Endometrial microvascular endothelial cells (primary cell): Measurements from ENCODE around the gene LPAR3. TPM values are rescaled to one million over a fixed set of nuclear protein-coding genes. Genes with fewer than 3 reads are reported as not detected.

Experiments used
- in situ Hi-C: cut with HindIII; loops from 2 replicates; pipeline ENCODE4 v1.10.0; 2017; ENCODE audit warnings: low sequenced_read_pairs, low pct_unique_long_range_greater_than_20kb; ENCODE audit errors: inconsistent ontology term
- total RNA-seq: library from RNA; depleted of rRNA; stranded (reverse); fragments of >200 nt; gene quantifications from one replicate; pipeline ENCODE4 v1.2.3, GENCODE V29; 2015; ENCODE audit errors: inconsistent ontology term

Gene LPAR3, protein sequence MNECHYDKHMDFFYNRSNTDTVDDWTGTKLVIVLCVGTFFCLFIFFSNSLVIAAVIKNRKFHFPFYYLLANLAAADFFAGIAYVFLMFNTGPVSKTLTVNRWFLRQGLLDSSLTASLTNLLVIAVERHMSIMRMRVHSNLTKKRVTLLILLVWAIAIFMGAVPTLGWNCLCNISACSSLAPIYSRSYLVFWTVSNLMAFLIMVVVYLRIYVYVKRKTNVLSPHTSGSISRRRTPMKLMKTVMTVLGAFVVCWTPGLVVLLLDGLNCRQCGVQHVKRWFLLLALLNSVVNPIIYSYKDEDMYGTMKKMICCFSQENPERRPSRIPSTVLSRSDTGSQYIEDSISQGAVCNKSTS
- not detected for total RNA-seq

DNA sequence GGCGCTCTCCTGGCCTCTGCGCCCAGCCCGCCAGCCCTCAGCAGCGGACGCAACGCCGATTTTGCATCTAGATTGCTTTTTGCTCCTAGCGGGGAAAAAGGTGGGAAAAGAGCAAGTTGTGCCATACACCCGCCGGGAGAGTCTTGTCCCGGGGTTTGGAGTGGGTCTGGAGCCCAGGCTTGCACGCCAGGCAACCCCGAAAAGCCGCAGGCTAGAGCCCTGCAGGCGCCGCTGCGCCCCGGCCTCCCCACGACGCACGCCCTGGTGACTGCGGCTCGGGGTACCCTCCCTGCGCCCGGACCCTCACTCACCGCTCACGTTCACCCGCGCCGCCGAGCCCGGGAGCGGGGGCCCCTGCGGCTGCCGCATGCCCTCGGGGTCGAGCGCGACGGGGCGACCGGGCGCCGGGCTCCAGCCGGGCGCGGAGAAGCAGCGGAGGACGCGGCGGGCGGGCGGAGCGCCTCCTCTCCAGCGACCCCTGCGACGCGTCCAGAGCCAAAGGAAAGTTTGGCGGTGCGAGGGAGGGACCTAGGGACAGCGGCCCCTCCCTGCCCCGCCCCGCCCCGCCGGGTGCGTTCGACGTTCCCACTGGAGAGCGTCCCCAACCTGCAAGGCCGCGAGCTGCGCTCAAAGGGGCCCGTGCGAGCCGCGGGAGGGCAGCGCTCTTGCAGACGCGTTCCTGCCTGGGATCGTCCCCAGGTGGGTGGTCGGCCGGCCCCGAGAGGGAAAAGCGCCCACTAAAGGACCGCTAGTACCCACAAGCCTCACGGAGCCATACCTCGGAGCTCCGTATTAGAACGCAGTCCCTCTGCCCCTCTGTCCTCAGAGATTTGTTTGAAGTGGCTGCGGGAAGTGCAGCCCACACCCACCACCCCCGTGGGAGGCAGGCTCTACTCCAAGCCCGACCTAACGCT, at the start of gene LPAR3:
TSS of gene LPAR3 (minus strand) at position 502 of the 914 bp plus-strand sequence. CDS start 27,086 bp downstream, outside the sequence.
- in situ Hi-C loops = no loop called here

DNA sequence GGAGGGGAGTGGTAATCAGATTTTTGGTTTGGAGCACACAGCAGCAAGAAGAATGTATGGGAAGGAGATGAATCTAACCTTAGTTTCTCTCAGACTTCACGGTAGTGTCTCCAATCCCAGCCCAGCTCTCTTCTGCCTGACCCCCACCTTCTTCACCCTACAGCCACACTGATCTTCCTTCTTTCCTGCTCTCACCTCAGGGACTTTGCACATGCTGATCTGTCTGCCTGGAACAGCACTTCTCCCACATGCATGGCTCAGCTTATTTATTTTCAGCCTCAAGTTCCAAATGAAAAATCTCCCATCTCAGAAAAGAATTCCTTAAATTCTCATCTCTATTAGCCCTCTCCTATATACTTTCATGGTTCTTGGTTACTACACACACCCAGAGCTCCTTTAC, 48.8 kb upstream of the LPAR3 start:
- in situ Hi-C loops = no loop called here

DNA sequence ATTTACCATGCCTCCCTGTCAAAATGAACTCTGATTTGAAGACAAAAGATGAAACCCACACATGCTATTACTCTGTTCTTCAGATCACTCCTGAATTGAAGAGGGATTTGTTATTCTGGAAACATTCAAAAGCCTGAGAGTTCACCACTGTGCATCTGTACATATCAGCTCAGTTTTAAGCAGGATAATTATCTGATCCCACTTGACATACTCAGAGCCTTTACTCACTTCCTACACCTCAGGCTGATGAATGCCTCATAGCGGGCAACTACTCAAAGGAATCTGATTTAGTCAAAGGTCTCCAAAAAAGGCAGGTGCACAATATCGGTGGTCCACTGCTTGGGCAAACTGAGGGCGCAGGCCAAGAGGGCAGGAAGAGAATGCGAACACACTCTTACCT, 47.5 kb upstream of the LPAR3 start:
- in situ Hi-C loops = no loop called here

DNA sequence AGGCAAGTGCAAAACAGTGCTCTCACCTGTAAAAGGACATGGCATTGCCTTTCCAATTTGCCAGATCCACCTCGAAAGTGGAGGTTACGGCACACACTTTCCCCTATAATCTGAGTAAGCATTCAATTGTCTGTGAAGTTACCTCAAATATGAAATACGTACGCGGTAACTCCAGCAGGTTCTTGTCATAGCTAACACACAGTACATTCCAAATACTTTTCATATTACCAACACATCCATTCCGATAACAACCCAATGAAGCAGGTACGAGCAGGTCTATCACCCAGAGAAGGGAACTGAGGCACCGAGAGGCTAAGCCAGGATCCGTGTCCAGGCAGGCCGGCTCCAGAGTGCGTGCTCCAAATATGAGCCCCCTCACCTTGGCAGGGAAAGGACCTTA, 46.8 kb upstream of the LPAR3 start:
- in situ Hi-C loops = no loop called here

DNA sequence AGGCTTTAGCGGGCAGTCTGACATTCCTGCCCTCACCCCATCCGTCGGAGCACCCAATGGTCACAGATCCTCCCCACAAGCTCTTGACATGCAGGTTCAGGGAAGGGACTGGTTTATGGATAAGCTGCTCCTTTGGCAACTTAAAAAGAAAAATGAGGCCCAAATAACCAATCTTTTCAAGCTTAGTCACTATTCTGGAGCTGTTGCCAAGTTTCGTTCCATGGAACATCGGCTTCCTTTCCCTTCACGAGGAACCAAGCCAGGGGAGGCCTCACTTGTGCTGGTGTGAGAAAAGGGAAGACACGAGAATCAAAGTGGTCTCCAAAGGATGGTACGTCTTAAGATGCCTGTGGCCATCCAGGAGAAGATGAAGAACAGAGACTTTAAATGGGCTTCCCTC, 46.1 kb upstream of the LPAR3 start:
- in situ Hi-C loops = no loop called here

DNA sequence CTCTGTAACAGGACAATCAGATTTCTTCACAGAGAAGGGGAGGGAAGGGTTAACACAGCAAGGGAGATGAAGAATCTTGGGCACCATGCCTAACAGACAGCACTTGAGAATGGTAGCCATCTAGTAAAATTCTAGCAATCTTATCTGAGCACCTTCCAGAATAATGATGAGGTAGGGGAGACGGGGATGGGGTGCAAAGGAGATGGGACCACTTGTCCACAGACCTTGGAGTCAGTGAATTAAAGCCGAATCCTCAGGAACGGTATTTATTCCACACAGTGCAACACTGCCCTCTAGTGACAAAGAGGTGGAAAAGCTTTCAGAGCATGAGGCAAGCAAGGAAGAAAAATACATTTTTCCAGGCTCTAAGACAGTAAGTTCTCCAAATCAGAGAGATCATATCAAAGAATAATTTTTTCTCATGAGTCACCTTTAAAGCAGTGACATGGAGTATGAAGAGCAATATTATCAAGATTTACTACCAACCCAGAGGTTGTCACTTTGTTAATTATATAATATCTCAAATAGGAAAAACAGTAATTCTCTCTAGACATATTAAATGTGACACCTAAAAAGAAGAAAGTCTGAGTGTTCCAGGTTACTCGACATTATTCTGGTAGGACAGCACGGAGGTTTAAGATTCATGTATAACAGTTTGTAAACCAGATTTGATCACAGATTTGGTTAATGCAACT, 43.3 kb upstream of the LPAR3 start:
- in situ Hi-C loops = no loop called here

DNA sequence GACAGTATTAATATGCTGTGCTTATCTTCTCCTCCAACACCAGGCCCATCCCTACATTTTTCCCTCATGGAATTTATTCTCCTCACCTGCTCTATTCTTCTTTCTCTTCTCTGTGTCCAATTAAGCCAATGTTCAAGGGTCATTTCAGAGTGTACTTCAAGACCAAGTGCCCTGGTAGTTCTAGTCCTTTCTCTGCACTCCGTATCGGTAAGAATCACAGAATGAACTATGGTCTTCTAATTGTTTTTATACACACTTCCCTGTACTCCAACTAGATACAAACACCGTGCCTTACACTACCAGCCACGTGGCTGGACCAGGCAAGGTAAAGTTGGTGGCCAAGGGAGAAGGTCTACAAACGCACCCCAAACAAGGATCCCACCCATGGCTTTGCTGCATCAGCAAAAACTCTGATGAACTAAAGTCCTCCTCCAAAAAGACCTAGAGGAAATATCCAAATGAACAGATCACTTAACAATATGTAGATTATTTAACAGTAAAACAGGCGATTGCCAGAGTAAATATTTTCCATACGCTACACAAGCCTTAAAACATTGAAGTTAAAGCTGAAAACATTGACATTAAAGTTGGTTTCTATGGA, 40.1 kb upstream of the LPAR3 start:
- in situ Hi-C loops = no loop called here

DNA sequence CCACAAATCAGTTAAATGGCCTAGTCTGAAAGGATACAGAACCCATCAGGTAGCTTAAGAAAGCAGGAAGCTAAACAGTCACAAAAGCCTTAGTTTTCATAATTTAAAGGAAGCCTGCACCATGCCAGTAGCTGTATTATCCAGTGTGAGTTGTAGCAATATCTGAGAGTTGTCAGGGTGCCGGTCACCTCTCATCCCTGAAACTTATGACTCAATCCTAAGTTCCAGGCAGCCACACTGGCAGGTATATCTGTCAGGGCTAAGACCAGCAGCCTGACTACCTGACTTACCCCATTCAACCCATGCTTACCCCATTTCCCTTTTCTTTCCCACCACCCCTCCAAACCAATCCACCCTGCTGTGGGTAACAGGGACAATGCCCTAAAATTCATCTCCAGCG, 37.8 kb upstream of the LPAR3 start:
- in situ Hi-C loops = no loop called here

DNA sequence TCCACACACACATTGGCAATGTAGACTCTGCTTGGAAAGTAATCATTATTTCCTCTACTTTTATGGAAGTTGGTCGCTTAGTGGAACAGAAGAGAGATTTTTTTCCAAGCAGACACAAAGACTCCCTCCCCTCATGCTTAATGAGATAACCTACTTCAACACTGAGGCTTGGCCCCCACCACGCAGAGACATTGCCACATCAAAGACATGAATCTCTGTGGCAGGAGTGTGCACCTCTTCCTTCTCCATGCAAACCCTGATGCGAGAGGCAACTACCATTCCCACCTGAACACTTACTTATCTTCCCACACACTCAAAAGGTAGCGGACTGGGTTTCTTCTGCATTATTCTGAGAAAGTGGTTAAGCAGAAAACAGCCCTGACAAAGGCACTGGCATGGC, 37.3 kb upstream of the LPAR3 start:
- in situ Hi-C loops = no loop called here

DNA sequence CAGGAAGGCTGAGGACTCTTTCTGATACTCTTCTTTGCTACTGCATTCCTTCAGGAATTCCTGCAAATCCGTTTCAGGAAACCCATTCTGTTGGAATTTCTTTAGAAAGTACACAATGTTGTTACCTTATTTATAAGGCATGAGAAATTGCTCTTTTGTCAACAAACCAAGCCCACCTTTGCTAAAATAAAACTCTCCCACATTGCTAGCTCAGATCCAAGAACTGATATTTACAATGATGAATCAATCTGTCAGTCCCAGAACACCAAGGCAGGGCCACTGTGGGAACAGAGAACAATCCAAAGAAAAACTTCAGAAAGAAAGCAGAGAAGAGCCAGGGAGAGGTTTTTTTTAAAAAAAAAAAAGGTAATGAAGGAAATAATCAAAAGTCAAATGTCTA, 36.6 kb upstream of the LPAR3 start:
- in situ Hi-C loops = no loop called here

DNA sequence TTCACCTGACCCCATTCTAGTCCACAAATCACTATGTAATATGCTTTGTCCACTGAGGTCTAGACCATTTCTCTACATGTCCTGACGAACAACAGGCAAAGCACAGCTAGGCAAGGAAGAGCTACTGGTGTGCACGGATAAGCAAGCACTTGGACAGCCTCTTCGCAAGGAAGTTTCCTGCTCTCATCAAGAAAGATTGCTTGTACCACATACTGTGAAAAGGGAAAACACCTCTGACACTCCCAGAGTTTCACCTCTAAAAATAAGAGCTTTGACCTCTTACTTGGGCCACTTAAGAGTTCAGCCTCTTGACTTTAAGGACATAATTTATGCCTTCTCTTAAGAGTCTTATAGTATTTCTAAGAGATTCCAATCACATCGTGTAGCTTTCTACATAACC, 36.0 kb upstream of the LPAR3 start:
- in situ Hi-C loops = no loop called here

DNA sequence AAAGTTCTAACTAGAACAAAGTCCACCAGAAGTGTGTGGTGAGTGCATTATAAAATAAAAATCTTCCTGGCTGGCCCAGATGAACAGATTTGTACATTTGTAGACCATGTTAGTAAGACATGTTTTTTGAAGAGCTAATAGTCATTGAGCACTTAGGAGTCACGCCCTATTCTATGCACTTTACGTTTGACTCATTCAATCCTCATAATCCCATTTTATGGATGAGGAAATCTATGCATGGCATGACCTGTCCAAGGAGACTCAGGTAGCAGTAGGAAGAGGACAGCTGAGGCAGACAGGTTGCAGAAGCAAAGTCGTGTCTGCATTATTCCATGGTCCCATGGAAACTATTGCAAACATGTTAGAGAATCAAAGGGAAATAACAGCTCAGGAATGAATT, 30.3 kb upstream of the LPAR3 start:
- in situ Hi-C loops = no loop called here

DNA sequence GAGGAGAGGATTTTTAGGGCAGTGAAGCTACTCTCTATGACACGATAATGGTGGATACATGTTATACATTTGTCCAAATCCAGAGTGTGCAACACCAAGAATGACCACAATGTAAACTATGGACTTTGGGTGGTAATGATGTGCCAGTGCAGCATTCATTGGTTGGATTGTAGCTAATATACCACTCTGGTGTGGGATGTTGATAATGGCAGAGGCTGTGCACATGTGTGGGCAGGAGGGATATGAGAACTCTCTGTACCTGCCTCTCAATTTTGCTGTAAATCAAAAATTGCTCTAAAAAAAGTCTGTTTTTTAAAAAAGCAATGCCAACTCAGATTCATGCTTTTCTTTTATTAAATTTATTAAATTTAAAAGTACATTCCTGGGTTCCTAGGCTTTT, 27.2 kb upstream of the LPAR3 start:
- in situ Hi-C loops = no loop called here

DNA sequence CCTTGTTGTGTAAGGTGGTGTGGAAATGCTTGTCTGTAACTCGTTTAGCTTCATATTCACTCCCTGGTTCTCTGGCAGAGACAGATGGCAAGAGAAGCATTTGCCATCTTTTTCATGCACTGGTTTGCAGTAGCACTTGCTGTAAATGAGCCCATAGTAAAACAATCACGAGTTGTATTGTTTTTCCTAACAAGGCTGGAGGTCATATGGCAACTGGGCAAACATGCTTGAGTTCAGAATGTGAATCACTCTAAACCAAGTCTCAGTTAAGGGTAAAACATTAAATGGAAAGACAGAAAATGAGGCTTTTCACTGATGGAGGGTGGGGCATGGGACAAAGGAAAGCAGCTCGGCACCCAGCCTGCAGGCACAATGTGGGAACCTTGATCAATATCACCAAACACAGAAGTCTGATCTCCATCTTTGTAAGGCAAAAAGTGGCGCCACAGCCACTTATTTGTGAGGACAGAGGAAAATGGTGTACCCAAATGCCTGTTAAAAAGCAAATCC, 26.5 kb upstream of the LPAR3 start:
- in situ Hi-C loops = no loop called here

DNA sequence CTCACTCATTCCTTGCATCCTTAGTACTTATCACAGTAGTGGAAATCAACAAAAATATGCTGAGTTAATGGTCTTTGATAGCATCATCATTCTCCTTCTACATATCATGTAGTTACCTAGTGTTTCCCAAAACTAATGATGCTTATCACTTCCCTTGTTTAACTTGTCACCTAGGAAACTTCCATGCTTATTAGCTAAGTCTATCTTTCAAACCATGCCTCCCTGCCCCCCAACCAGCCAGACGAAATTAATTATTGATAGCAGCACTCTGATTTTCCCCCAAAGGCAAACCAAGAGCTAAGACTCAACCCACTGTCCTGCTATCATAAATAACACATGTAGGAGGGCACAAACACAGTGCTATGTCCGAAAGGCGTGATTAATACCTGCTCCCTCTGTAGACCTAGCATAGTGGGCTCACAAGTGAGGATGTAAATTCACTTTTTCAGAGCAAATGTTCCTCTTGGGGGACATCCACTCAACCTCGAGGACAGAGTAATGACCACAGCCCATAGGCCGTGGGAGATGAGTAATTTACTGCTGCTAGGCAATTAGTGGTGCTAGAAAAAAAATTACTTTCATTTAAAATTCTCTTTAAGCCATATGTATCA, 25.8 kb upstream of the LPAR3 start:
- in situ Hi-C loops = no loop called here

DNA sequence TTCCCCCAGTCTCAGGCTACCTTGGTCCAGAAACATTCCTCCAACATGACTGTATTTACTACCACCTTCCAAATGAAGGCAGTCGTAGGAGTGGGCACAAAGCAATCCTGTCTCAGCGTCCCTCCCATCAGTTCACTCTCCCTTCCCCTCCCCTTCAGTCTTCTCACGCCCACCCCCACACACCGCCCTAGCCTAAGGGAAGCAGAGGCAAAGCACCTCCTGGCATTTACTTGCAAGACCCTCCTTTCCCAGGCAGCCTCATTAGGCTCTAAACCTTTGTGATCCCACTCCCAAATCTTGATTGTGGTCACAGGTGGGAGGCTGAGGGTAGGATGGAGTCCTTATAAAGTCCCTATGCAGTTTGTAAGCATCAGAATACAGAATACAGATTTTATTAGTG, 23.9 kb upstream of the LPAR3 start:
- in situ Hi-C loops = no loop called here

DNA sequence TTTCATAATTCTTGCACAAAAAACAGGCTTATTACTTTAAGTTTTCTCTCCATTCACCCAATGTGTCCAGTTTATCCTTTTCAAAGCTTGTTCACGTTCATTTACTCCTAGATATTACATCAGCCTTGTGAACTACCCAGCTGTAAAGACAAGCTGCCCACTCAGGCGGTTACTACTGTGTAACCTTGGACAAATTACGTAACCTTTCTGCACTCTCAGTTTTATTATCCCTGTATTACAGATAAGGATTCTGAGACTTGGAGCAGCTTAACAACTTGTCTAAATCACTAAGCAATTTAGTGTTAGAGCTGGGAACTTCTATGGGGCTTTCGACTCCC, 20.5 kb upstream of the LPAR3 start:
- in situ Hi-C loops = no loop called here

DNA sequence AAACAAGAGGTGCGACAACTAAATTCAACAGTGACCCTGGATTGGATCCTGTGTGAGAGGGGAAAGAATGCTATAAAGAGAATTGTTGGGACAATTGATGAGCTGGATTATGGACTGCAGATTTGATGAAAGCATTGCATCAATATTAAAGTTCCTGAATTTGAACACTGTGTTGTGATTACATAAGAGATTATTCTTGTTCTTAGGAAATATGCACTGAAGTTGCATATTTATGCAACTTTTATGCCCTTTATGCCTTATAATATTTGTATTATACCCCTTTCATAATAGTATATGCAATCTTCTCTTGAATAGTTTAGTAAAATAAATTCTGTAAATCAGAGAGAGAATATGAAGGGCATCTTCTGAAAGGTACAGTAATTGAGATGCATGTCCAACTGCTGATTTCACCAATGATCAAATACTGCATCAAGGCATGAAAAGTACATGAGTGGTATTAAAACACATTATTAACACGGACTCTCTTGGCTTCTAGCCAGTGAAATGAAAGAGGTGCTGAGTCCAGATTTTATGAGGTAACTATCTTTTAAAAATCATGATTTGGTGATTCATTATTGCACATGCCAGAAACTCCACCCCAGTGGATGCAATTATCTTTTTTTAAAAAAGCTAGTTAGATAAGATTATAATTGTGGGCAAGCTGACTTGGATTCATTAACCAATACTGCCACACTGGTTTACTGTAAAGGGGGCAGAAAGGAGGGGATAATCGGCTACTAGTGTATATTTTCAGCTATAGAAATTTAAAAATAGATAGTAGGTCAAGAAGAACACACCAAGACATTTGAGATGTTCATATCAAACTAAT, 19.9 kb upstream of the LPAR3 start:
- in situ Hi-C loops = no loop called here
